Erythroblast (primary cell): ENCODE results near the gene CHCHD3.

Source experiments
- DNase-seq, 2 experiments: peaks; one replicate each; lab custom pipeline; 2025; lab: John Stamatoyannopoulos, UW
- GATA1 ChIP-seq: IDR thresholded peaks from 2 replicates; pipeline ENCODE4 v1.6.1; 2011; ENCODE audit warnings: low read depth, mild to moderate bottlenecking, control low read depth, low read length, moderate library complexity
- POLR2A ChIP-seq: IDR thresholded peaks from 2 replicates; pipeline ENCODE4 v1.6.1; 2011; ENCODE audit warnings: mild to moderate bottlenecking, low read length

CHCHD3 gene

DNA sequence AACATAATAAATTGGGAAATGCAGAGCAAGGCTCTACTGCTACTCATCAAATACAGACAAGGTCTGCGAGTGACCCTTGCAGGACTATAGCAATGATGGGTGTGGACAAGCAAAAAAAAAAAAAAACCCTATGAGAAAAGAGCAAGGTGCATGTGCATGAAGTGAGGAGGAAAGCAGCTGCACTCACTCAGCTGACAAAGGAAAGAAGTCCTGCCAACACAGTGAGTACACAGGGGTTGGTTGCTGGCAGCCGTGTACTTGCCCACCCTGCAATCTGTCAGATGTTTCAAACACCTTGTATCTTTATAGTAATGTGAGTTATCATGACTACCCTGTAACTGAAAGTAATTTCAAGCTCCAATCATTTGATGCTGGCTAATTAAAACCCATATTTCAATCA lies 20.5 kb downstream of the CHCHD3 start:
- TF ChIP-seq GATA1, result no peak
- TF ChIP-seq POLR2A, result no peak
- DNase-seq, result no peak

DNA sequence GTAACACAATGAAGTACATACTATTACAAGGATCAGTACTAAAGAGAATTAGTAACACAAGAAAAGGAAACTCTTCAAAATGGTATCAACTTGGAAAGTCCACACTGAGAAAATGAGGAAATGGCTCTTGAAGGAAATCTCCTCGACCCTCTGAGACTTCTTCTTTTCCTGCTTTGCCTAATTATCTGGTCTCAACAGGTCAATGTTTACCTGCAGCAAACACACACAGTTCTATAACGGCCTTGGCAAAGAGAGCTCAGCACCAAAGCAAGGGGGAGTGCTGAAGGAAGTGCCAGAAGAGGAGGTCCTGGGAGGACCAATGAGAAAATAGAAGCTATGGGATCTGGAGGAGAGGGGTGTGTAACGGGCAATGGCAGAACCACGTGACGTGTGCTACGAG lies 21.9 kb downstream of the CHCHD3 start:
- no peak for TF ChIP-seq POLR2A
- no peak for TF ChIP-seq GATA1
- no peak for DNase-seq

DNA sequence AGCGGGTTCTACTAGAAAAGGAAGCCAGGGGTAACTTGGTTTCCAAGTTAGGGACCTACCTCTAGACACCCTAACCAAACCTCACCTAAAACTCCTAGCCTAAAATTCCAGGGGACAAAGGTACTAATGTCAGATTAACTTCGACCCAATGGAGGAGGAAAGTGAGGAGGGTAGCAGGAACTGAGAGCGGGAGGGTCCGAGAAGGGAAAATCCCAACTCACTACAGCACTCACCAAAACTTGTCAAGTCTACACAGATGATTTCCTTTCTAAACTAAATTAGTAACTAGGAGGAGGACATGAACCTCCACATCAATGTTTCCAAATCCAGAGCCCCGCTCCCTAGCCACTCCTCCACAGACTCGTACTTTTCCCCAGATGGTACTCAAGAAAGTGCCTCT lies 22.6 kb downstream of the CHCHD3 start:
- TF ChIP-seq POLR2A (no peak), GATA1 (no peak)
- DNase-seq, result no peak

DNA sequence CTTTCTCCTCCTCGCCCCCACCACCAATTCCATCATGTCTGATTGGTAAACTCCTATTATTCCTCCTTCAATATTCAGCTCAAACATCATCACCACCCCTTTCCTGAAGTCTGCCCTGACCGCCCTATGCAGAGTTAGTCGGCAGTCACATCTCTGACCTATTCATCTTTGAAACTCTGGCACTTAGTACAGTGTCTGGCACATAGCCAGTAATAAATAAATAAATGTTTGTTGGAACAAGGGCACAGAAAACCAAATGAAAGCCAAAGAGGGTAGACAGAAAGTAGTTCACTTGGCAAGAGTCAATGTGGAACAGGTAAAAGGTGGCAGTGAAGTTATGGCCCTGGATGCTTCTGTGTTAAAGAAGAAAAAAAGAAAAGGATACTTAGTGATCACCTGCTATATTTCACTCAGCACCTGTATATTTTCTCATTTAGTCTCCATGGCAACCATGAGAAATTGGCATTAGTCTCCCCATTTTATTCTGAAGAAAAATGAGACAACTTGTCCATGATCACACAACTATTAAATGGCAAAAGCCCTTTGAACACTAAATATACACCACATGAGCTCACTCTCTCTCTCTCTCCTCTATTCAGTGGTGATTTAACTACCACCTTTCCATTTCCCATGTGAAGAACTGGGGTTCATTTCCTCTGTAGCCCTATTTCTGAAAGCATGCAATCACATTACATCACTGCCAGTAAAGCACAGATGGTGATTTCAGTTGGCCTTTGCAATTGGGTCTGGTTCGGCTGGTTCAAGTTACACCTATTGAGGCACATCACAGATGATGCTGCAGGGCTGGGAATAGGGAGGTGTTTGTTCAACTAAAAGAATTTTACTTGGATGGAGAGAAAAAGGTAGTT lies 25.3 kb downstream of the CHCHD3 start:
- TF ChIP-seq GATA1 (no peak), POLR2A (no peak)

DNA sequence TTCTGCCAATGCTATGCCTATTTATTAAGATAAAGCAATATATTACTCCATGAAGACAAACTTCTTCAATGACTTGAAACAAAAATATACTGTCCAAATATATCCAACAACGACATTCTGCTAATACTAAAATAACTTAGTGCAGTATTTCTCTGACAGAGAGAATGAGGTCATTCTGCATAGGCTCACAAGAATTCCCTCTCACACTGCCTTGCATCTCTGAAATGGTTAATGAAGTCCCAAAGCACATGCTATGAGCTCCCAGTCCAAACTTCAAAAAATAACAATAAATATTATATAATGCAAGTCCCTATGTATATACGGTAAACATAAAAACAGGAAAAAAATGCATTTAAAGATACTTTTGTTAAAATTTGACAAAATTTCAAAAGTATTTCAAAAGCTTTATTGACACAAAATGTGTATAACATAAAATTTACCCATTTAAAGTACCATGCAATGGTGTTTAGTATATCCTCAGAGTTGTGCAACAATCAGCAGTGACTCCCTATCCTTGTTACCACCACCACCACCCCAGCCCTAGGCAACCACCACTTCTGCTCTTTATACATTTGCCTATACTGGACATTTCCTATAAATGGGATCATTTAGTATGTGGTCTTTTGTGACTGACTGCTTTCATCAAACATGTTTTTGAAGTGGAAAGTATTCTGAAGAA lies 27.6 kb downstream of the CHCHD3 start:
- TF ChIP-seq POLR2A (no peak), GATA1 (no peak)
- DNase-seq, result no peak

More for the DNA sequence above, 25.3 kb downstream of the CHCHD3 start:
- DNase-seq, result no peak

DNA sequence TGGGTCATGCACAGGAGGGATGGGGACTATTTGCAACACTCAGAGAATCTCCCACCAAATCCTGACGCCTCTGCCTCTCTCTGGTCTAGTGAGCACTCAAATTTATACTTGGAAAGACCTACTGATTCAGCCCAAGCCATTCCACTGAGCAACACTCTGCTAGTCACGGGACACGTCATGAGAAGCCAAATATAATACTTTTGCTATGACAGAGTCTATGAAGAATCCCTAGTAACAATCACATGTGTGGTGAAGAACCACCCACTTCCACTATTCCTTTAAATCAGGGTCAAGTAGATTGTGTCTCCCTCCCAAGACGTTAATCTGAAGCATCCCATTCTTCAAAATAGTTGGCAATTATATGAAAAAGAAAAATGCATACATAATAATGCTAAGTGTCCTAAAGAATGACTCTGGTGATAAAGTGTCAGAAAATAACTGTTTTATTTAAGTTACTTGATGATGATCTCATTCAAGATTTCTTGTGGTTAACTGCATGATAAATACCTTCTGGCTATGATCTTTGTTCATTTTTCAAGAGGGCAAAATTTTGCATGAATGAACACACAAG lies 28.5 kb downstream of the CHCHD3 start:
- no peak for DNase-seq
- TF ChIP-seq GATA1 (no peak), POLR2A (no peak)

DNA sequence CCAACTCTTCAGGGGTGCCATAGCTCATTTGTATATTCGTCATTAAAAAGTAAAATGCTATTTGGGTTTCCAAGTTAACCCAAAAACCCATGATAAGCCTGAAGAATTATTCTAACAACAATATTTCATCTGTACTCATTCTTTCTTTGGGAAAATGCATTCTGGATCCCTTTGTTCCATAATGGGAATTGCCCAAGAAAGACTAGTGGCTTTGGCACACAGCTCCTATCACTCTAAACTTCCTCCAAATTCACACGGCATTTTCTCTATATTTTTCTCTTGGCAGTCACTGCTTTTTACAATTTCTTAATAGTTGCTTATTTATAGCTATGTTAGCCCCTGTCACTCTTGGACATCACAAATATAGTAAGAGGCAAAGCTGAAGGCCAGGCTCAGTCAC lies 29.1 kb downstream of the CHCHD3 start:
- no peak for DNase-seq
- TF ChIP-seq GATA1, result no peak
- no peak for TF ChIP-seq POLR2A

DNA sequence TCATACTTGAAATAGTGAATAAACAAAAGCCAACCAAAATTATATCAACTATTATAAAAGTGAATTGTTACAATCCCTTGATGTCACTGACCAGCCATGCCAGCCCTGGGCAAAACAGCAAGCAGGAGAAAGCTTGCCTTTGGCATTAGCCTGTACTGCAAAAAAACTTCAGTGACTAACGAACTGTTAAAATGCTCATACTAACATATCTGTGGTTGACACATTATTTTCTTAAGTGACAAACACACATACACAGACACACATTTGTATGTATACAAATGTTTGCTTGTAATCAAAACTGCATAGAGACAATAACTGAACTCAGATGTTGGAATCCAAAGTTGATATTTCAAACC lies 29.5 kb downstream of the CHCHD3 start:
- no peak for TF ChIP-seq POLR2A
- TF ChIP-seq GATA1, result no peak
- no peak for DNase-seq

DNA sequence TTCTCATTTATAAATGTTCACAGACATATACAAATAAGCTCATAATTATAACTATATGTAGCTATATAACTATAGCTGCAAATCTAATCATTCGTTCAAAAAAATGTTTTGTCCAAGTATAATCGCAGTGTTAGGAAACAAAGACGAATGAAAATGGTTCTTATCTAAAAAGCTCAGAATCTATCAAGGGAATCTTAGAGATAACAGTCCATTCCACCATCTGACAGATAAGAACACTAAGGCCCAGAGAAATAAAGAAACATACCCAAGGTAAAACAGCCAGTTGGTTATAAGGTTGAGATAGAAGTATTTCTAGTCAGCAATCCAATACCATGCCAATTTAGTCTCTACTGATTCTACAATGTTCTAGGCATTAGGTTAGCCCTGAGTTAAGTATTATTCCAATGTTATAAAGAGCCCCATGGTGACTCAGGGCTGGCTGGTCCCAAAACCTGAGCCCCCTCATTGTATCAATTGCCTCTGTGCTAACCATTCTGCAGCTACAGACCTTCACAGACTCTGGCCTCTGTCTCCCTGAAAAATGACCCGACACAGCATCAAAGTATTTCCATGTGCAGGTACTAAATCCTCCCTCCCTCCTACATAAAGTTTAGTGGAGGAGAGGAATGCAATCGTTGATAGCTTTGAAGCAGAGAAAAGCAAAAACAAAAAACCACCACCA lies 30.0 kb downstream of the CHCHD3 start:
- peak in 1 of 2 experiments; percentile 20 for DNase-seq

DNA sequence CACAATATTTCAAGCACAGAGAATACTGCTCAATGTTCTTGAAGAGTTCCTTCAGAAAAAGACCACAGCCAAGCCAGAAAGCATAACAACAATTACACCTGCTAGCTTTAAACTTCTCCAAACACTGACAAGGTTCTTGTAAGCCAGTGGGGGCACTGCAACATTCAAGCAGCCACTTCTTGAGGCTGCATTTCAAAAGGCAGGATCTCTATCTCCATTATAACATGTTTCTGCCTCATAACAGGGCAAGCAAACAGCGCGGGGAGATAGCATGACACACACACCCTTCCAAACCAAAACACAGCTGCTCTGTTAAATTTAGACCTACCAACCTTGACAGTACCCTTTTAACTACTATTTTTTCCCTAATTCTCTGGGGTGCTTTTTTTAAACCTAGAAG lies 30.8 kb downstream of the CHCHD3 start:
- TF ChIP-seq GATA1 (no peak), POLR2A (no peak)
- peak; percentile 80 to 88 for DNase-seq

More for the DNA sequence above, 30.0 kb downstream of the CHCHD3 start:
- TF ChIP-seq POLR2A (no peak), GATA1 (no peak)

DNA sequence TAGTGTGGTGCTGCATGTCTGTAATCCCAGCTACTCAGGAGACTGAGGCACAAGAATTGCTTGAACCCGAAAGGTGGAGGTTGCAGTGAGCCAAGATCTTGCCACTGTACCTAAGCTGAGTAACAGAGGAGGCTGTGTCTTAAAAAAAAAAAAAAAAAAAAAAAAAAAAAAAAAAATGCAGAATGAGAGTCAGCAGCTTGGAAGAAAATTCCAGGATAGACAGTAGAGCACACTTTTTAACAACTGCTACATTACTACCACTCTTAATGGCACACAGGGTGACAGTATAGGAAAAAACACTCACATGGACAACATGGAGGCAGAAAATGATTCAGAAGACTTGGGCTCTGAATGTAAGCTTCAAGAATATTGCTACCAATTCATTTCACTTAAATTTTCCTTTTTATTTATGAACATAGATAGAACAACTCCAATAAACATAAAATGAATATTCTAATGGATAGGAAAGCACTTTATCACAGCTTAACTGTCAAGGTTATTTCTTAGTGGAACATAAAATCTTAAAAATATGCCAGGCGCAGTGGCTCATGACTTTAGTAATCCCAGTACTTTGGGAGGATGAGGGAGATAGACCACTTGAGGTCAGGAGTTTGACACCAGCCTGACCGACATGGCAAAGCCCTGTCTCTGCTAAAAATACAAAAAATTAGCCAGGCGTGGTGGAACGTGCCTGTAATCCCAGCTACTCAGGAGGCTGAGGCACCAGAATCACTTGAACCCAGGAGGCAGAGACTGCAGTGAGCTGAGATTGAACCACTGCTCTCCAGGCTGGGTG lies 31.5 kb downstream of the CHCHD3 start:
- no peak for DNase-seq
- TF ChIP-seq POLR2A, result no peak
- no peak for TF ChIP-seq GATA1

DNA sequence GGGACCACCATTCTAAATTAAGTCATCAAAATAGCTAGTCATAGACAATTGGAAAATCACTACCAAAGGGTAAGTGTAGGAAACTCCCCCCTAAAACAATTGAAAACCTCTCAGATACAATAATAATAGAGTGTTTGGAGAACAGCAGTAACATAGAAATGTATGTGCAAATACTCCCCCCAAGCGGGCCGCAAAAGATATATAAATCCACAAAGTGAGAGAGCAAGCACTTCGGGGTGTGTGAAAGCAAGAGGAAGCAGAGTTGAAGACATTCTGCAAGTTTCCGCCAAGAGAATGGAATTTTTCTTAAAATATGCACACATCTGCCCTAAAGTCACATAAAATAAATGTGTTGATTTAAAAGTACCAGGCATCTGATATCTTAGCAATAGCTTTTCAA lies 33.3 kb downstream of the CHCHD3 start:
- TF ChIP-seq POLR2A (no peak), GATA1 (no peak)
- no peak for DNase-seq

DNA sequence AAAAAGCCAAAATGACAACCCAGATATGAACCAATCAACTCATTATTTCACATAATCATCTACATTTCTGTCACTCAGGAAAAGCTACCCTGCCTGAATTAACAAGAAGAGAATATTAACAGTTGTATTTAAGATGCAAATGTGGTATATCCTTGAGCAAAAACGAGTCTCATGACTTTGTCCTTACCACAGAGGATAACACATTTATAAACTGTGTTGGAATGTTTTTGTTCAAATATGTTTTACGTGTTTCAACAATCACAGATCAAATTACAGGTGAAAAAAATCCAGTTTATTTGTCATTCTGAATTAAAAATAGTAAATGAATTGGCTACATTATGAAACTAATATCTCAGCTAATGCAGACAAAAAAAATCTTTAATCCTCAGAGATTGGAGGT lies 34.6 kb downstream of the CHCHD3 start:
- DNase-seq, result no peak
- TF ChIP-seq GATA1 (no peak), POLR2A (no peak)
